Measurements from ENCODE around the gene SIRT2. TPM values are rescaled to one million over a fixed set of nuclear protein-coding genes. Genes with fewer than 3 reads are reported as not detected.

The SIRT2 gene
- total RNA-seq, 3 donors from 2014 or later: 61.8 to 92.3 (median 88.2) TPM

GRCh38 chr19:38898788-38899446, 501 bp downstream of the SIRT2 start:
- Histone ChIP-seq H3K36me3 (no peaks in the 10 kb centered on the region), H3K4me3 (peak overlapping the region; percentile 67 to 94 (median 91)), H3K27me3 (no peaks in the 10 kb centered on the region), H3K4me1 (peaks cover 0 to 6% of the 10 kb centered on the region in 2 donors), H3K27ac (peak overlapping the region; percentile 92 to 94), H3K9me3 (no peaks in the 10 kb centered on the region)
- TF ChIP-seq POLR2A (IDR thresholded peaks at IDR 0.05): no peak
- no peak for TF ChIP-seq POLR2AphosphoS5 (IDR thresholded peaks at IDR 0.05)
- TF ChIP-seq, protein P1, sequence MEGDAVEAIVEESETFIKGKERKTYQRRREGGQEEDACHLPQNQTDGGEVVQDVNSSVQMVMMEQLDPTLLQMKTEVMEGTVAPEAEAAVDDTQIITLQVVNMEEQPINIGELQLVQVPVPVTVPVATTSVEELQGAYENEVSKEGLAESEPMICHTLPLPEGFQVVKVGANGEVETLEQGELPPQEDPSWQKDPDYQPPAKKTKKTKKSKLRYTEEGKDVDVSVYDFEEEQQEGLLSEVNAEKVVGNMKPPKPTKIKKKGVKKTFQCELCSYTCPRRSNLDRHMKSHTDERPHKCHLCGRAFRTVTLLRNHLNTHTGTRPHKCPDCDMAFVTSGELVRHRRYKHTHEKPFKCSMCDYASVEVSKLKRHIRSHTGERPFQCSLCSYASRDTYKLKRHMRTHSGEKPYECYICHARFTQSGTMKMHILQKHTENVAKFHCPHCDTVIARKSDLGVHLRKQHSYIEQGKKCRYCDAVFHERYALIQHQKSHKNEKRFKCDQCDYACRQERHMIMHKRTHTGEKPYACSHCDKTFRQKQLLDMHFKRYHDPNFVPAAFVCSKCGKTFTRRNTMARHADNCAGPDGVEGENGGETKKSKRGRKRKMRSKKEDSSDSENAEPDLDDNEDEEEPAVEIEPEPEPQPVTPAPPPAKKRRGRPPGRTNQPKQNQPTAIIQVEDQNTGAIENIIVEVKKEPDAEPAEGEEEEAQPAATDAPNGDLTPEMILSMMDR (IDR thresholded peaks at IDR 0.05): no peak
- DNase-seq (ENCODE audit: low spot score in 2 of 2): peak in 1 of 2 donors; percentile 50
- intact Hi-C loops (cut with DNase I; ENCODE audit: low total_unique reads): no loop called here

- H3K4me3 ChIP-seq: no peak overlapping the region
- H3K4me1 ChIP-seq: no peaks in the 10 kb centered on the region
- TF ChIP-seq POLR2A (IDR thresholded peaks at IDR 0.05) (no peak), POLR2AphosphoS5 (IDR thresholded peaks at IDR 0.05) (no peak)
- TF ChIP-seq, protein P1 (IDR thresholded peaks at IDR 0.05): no peak
- H3K27ac ChIP-seq: no peak overlapping the region
- H3K27me3 ChIP-seq: no peaks in the 10 kb centered on the region
- no peaks in the 10 kb centered on the region for H3K36me3 ChIP-seq
- no peak for DNase-seq (ENCODE audit: low spot score in 2 of 2)
- H3K9me3 ChIP-seq: no peaks in the 10 kb centered on the region
- intact Hi-C loops (cut with DNase I; ENCODE audit: low total_unique reads): no loop called here
Observed at GRCh38 chr19:38894968-38895367, 4.5 kb downstream of the SIRT2 start.

DNA sequence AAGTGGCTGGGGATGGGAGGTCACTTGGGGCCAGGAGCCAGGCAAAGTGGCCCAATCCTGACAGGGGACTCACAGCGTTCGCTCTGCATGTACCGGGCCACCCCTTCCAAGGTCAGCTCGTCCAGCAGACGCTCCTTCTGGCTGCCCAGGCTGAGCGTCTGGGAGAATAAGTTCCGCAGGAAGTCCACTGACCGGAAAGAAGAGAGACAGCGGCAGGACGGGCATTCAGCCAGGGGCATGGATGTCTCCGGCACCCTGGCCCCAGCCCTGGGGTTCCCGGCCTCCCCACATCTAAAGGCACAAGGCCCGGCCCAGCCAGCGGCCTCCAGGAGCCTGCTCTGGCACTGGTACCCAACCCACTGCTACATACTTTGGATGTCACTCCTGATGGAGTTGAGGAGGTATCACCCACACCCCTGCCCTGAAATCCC, 6.1 kb downstream of the SIRT2 start:
- H3K4me1 ChIP-seq: no peaks in the 10 kb centered on the region
- no peaks in the 10 kb centered on the region for H3K36me3 ChIP-seq
- no peaks in the 10 kb centered on the region for H3K27me3 ChIP-seq
- intact Hi-C loops (cut with DNase I; ENCODE audit: low total_unique reads): no loop called here
- H3K27ac ChIP-seq: peak overlapping the region; percentile 45 to 63
- TF ChIP-seq, protein P1 (IDR thresholded peaks at IDR 0.05): no peak
- TF ChIP-seq POLR2AphosphoS5 (IDR thresholded peaks at IDR 0.05): no peak
- no peak for TF ChIP-seq POLR2A (IDR thresholded peaks at IDR 0.05)
- no peak for DNase-seq (ENCODE audit: low spot score in 2 of 2)
- H3K4me3 ChIP-seq: no peak overlapping the region
- H3K9me3 ChIP-seq: no peaks in the 10 kb centered on the region

GRCh38 chr19:38892841-38893240, 6.6 kb downstream of the SIRT2 start:
- DNase-seq (ENCODE audit: low spot score in 2 of 2): no peak
- no peaks in the 10 kb centered on the region for H3K27me3 ChIP-seq
- TF ChIP-seq, protein P1 (IDR thresholded peaks at IDR 0.05): no peak
- TF ChIP-seq POLR2AphosphoS5 (IDR thresholded peaks at IDR 0.05): no peak
- no peak for TF ChIP-seq POLR2A (IDR thresholded peaks at IDR 0.05)
- no peaks in the 10 kb centered on the region for H3K4me1 ChIP-seq
- intact Hi-C loops (cut with DNase I; ENCODE audit: low total_unique reads): no loop called here
- peak overlapping the region; percentile 45 to 63 for H3K27ac ChIP-seq
- H3K4me3 ChIP-seq: no peak overlapping the region
- no peaks in the 10 kb centered on the region for H3K9me3 ChIP-seq
- no peaks in the 10 kb centered on the region for H3K36me3 ChIP-seq

GRCh38 chr19:38891771-38892170, 7.6 kb downstream of the SIRT2 start:
- Histone ChIP-seq H3K4me1 (no peaks in the 10 kb centered on the region), H3K27me3 (no peaks in the 10 kb centered on the region), H3K4me3 (no peak overlapping the region), H3K36me3 (no peaks in the 10 kb centered on the region), H3K9me3 (no peaks in the 10 kb centered on the region), H3K27ac (peak overlapping the region in 1 of 2 donors; percentile 40)
- peak in 1 of 2 donors; percentile 26 for DNase-seq (ENCODE audit: low spot score in 2 of 2)
- intact Hi-C loops (cut with DNase I; ENCODE audit: low total_unique reads): no loop called here
- TF ChIP-seq POLR2AphosphoS5 (IDR thresholded peaks at IDR 0.05): no peak
- no peak for TF ChIP-seq POLR2A (IDR thresholded peaks at IDR 0.05)

Data from breast epithelium (tissue), 4 donors.